SIG-M5 (cell line): ENCODE results near the gene BCL2L13.
"Not testable (repeated sequence)": the region's sequence is repeated elsewhere in the genome, so short reads cannot be mapped to it uniquely, and the experiment has no call there.

Experiments
- DNase-seq: peaks from one replicate; lab custom pipeline; 2025; lab: John Stamatoyannopoulos, UW

Gene BCL2L13

DNA sequence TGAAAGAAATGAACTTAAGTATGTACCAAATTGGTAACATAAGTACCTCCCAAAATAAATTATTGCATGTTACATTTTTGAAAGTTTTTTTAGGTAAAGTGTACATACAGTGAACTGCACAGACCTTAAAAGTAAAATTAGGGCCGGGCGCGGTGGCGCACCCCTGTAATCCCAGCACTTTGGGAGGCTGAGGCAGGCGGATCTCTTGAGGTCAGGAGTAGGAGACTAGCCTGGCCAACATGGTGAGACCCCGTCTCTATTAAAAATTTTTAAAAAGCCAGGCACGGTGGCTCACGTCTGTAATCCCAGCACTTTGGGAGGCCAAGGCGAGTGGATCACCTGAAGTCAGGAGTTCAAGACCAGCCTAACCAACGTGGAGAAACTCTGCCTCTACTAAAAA is 1.7 kb upstream of the BCL2L13 start:
- DNase-seq: not testable (repeated sequence)

DNA sequence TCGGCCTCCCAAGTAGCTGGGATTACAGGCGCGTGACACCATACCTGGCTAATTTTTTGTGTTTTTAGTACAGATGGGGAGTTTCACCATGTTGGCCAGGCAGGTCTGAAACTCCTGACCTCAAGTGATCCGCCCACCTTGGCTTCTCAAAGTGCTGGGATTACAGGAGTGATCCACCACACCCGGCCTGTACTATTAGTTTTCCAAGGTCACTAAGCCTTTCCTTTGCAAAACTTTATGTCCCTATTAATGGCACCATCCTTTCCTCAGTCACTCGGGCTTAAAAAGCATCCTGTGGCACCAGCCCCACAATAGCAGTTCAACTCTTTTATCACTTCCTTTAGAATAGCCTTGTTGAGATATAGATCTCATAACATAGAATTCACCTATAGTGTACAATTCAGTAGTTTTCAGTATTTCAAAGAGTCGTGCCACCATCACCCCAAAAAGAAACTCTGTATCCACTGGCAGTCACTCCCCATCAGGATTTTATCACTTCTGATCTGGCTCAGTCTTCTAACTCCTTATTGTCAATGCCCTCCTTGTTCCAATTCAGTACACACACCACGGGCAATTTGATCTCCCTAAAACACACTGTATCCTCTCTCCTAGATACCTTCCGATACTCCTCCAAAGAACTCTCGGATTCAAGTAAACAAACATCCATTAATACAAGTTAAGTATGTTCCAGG is 921 bp upstream of the BCL2L13 start:
- DNase-seq: no peak

DNA sequence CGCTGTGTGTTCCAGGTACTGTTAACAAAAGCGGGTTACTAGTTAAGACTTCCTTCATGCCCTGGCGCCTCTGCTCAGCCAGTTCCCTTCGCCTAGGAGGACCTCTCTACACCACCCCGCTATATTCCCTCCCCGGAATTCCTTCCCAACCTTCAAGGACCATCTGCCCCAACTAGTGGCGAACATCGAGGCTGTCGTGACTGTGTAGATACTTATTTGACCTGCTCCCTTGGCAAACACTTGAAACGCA is 450 bp upstream of the BCL2L13 start:
- no peak for DNase-seq

DNA sequence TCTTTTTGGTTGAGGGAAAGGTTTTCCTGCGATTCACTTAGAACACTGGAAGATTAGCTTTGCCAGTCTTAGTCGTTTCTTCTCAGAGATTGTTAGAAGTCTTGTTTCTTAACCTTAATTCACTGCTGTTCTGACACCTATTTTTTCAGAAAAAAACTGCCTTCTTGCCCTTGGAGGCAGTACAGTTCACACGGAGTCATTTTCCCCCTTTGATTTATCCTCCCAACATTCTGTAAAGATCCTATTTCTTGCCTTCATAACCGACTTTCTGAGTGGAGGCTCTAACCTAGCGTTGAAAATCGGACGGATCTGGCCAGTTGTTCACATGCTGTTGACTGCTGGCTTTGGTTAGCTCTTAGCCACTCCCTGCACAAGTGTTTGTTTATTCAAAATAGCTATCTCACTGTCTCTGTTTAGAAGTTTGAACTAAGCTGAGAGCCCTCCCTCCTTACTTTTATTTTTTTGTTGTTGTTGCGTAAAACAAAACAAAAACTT is 737 bp downstream of the BCL2L13 start:
- no peak for DNase-seq

DNA sequence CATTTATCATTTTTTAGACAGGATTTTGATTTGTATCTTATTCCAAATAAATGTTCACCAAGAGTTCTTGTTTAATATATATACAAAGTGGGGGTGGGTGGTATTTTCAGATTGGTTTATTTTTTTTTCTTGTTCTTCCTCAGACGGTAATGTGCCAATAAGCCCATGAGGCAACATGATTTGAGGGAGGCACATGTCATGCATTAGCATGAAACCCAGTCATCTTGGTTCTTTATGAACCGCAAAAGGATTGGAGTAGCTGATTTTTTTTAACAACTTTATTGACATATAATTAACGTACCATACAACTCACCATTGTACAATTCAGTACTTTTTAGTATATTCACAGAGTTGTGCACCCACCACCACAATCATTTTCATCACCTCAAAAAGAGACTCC is 2.7 kb downstream of the BCL2L13 start:
- DNase-seq: no peak

DNA sequence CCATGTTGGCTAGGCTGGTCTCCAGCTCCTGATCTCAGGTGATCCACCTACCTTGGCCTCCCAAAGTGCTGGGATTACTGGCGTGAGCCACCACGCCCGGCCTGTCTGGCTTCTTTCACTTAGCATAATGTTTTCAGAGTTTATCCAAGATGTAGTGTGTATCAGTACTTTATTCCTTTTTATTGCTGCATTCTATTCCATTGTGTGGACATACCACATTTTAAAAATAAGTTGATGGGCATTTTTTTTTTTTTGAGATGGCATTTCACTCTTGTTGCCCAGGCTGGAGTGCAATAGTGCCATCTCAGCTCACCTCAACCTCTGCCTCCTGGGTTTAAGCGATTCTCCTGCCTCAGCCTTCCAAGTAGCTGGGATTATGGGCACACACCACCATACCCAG is 3.8 kb downstream of the BCL2L13 start:
- DNase-seq: not testable (repeated sequence)

DNA sequence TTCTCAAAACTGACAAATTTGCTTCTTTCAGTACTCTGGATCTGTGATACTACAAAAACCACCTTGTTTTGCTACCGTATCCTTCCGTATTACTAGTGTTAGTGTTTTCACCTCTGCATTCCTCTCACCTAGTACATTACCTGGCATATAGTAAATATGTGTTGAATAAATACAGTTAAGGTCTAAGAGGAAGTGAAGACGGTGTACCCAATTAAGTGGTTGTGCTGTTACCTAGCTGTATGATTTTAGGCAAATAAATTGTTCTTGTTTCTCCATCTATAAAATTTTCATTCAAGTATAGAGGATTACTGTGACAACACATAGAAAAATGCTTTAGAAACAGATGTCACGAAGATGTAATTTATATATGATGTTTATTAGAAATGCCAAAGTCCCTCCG is 8.9 kb downstream of the BCL2L13 start:
- no peak for DNase-seq

DNA sequence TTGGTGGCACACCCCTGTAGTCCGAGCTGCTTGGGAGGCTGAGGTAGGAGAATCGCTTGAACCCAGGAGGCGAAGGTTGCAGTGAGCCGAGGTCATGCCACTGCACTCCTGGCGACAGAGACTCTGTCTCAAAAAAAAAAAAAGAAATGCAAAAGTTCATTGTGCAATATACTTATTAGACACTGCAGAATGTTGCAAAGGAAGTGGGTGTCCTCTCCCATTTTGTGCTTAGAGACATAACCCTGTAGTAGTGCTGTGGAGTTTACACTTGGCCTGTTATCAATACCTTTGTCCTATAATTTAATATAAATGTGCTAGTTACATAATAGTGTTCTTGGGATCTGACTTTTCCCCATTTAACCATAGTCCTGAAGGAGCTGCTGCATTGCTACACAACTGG is 9.4 kb downstream of the BCL2L13 start:
- DNase-seq: no peak

DNA sequence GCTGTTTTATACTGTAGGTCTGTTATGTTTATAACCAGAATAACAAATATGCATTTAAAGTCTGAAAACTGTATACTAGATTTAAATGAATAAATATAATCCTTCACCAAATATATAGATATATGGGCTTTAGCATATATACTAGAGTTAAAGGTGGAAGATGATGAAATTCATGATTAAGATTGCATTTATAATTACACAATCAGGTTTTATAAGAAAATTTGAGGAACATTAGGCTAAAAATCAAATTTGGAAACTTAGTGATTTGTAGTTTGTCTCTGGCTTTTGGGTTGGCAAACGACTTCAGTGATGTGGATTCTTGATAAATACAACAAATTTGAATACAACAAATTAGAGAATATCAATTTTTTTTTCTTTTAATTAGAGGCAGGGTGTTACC is 10.0 kb downstream of the BCL2L13 start:
- no peak for DNase-seq

DNA sequence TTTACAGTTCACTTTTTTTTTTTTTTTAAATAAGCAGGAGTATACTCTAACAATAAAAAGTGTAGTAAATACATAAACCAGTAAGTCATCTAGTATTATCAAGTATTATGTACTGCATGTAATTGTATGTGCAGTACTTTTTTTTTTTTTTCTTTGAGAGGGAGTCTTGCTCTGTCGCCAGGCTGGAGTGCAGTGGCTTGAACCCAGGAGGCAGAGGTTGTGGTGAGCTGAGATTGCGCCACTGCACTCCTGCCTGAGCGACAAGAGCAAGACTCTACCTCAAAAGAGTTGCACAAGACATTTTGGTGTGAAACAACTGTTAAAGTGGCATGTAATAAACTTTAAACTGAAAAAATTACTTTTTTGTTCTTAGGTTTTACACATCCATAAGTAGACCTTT is 16.7 kb downstream of the BCL2L13 start:
- DNase-seq: no peak

DNA sequence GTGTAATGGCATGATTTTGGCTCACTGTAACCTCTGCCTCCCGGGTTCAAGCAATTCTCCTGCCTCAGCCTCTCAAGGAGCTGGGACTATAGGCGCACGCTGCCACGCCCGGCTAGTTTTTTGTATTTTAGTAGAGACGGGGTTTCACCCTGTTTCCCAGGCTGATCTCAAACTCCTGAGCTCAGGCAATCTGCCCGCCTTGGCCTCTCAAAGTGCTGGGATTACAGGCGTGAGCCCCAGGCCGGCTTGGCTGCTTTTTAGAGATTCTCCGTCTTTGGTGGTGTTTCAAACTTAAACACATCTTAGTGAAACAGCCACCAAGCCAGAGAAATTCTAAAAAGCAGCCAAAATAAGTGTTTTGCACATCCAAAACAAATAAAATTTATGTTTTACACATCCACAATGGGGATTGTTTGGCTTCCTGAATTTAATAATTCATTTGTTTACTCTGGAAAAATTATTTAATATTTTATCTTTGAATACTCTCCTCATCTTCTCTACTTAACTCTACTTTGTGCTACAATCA is 18.4 kb downstream of the BCL2L13 start:
- DNase-seq: no peak

DNA sequence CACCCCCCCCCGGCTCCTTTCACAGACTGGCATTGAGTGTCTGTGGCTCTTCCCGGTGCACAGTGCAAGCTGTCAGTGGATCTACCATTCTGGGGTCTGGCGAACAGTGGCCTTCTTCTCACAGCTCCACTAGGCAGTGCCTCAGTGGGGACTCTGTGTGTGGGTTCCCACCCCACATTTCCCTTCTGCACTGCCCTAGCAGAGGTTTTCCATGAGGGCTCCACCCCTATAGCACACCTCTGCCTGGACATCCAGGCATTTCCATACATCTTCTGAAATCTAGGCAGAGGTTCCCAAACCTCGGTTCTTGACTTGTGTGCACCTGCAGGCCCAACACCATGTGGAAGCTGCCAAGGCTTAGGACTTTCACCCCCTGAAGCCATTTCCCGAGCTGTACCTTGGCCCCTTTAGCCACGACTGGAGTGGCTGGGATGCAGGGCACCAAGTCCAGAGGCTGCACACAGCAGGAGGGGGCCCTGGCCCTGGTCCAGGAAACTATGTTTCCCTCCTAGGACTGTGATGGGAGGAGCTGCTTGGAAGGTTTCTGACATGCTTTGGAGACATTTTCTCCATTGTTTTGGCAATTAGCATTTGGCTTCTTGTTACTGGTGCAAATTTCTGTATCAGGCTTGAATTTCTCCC is 26.0 kb downstream of the BCL2L13 start:
- no peak for DNase-seq

DNA sequence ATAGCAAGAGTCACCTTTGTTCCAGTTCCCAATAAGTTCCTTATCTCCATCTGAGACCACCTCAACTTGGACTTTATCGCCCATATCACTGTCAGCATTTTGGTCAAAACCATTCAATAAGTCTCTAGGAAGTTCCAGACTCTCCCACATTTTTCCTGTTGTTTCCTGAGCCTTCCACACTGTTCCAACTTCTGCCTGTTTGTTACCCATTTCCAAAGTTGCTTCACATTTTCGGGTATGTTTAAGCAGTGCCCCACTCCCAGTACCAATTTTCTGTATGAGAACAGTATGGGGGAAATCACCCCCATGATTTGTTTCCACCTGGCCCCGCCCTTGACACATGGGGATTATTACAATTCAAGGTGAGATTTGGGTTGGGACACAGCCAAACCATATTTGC is 26.7 kb downstream of the BCL2L13 start:
- no peak for DNase-seq

DNA sequence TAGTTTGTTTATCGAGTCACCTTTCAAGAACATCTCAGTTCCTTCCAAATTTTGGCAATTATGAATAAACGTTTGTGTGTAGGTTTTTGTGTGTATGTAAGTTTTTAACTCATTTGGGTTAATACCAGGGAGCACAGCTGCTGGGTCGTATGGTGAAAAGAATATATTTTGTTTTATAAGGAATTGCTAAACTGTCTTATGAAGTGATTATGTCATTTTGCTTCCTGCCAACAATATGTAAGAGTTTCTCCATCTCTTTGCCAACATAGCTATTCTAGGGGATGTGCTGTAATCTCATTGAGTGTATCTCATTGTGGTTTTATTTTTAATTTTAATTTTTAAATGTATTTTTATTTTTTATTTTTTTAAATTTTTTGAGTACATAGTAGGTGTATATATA is 27.3 kb downstream of the BCL2L13 start:
- DNase-seq: no peak

DNA sequence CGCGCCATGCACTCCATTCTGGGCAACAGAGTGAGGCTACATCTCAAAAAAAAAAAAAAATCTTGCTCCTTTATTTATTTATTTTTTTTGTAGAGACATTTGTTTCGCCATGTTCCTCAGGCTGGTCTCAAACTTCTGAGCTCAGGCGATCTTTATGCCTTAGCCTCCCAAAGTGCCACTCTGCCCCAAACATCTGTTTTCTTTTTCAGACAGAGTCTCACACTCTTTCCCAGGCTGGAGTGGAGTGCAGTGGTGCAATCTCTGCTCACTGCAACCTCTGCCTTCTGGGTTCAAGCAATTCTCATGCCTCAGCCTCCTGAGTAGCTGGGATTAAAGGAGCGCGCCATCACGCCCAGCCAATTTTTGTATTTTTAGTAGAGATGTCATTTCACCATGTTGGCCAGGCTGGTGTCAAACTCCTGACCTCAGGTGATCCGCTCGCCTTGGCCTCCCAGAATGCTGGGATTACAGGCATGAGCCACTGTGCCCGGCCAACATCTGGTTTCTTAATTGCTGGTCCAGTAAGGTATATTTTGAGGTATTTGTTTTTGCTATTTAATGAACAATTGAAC is 33.0 kb downstream of the BCL2L13 start:
- not testable (repeated sequence) for DNase-seq

DNA sequence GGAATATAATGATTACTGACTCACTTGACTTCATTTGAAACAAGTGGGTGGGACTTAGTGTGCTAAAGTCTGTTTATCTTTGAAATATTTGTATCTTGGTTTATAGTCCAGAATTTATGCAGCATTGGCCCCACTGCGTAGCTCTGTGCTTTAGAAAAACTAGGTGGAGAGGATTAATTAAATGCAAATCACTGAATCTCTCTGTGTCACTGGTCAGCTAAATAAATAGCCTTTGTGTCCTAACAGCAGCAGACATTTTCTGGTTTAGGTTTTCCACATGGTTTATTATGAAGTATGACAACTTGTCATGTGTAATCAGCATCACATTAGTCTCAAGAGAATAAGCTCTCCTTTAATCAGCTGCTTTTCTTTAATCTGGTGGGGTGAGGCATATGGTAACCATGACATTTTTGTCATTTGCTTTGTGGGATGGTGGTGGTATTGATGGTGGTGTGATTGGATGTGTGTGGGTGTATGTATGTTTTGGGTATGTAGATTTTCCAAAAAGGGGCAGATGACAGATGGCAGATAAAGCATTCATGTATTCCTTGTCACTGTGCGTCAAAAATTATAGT is 33.9 kb downstream of the BCL2L13 start:
- DNase-seq: no peak

DNA sequence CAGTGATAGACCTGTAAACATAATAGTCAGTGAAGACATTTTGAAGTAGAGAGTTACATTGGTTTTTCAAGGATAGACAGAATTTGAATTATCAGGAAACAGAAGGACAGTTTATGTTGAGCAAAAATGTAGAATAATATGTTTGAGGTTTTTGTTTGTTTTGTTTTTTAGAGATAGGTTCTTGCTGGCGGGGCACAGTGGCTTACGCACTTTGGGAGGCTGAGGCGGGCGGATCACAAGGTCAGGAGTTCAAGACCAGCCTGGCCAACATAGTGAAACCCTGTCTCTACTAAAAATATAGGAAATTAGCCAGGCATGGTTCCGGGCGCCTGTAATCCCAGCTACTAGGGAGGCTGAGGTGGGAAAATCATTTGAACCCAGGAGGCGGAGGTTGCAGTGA is 35.6 kb downstream of the BCL2L13 start:
- DNase-seq: no peak

DNA sequence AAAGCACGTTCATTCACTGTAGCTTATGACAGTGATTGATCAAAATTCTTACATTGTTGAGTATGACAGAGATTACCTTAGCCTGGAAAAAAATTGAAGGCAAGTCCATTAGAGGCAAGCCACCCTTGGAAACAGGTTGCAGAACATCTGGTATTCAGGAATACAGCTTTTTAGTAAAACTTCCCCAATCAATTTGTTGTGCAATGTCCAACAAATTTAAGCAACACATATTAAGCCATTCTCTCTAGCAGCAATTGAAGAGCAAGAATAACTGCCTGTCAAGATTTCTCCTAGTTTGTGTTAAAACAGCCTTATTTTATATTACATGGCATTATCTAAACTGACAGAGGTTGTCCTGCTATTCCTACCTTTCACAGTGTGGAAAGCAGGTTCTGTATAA is 37.0 kb downstream of the BCL2L13 start:
- no peak for DNase-seq

DNA sequence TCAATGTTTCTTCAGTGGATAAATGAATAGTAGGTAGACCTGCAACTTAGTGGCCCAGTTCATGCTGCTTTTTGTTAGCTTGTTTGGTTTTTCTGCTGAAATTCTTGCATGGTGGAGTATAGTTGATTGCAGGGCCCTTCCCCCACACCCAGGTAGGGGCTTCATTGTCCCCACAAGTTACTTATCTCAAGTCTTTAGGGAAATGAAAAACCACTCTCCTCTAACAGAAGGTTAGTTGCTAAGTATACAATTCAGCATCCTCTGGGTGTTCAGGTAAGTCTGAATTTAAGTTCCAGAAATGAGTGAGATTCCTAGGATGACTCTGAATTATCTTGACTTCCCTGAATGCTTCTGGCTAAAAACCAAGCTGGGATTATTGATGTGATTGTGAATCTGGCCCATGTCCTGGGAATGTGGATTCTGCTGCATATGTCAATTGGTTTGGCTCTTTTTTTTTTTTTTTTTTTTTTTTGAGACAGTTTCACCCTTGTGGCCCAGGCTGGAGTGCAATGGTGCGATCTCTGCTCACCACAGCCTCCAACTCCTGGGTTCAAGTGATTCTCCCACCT is 40.3 kb downstream of the BCL2L13 start:
- DNase-seq: no peak

DNA sequence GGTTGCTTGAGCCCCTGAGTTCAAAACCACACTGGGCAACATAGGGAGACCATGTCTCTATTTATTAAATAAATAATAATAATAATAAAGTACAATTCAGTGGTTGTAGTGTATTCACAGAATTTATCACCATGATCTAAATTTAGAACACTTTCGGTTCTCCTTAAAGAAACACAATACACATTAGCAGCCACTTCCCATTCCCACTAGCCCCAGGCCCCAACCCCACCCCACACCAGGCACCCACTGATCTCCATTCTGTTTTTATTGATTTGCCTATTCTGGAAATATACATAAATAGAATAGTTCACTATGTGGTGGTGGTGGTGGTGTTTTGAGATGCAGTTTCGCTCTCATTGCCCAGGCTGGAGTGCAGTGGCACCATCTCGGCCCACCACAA is 45.7 kb downstream of the BCL2L13 start:
- no peak for DNase-seq

DNA sequence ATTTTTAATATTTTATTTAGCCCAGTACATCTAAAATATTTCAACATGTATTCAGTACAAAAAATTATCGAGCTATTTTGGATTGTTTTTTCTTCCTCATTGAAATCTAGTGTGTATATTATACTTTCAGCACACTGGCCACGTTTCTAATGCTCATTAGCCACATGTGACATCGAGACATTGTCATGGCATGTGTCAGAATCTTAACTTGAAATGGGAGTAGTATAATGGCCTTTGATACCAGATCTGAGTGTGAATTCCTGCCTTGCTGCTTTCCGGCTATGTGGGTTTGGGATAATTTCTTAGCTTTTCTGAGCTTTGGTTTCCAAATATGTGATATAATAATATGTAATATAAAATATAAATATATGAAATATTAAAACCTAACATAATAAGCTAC is 54.3 kb downstream of the BCL2L13 start:
- DNase-seq: no peak

DNA sequence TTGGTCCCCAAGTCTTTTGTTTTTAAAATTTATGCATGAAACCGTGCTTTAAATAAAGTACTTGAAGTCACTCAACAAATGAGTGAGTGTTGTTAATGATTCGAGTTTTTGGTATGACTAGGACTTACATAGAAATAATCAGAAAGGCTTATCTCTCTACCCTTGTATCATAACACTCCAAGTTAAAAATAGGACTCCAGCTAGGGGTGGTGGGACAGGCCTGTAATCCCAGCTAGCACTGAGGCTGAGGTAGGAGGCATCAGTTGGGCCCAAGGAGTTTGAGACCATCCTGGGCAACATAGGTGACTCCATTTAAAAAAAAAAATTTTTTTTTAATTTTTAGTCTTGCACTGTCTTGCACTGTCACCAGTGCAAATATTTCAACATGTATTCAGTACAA is 55.6 kb downstream of the BCL2L13 start:
- DNase-seq: no peak

DNA sequence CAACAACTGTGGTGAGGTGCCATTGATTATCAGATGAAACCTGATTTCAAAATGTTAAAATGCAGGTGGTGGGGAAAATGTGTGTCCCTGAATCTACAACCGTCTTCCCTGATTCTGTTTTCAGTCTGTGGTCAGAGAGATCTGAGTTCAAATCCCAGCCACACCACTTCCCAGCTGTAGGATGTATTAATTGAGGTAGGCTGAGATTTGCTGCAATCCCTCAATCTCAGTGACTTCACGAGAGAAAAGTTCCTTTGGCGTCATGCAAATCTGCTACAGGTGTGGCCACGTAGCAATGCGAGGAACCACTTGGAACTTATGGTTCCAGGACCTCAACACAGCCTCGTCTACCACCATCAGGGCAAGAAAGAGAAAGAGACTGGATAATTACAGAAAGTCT is 56.2 kb downstream of the BCL2L13 start:
- DNase-seq: no peak
